GM06990 (cell line): ENCODE measurements around the gene AMBP.

Experiments used
- DNase-seq: peaks from one replicate; pipeline ENCODE4 v3.0.0-alpha.2; 2011; ENCODE audit not compliant: insufficient read length; ENCODE audit errors: extremely low read depth
- H3K27me3 ChIP-seq: replicated peaks from 2 replicates; pipeline ENCODE4 v1.6.0; 2011; ENCODE audit warnings: low read length; ENCODE audit not compliant: control insufficient read depth, insufficient read depth
- H3K36me3 ChIP-seq: 2 replicates; pipeline ENCODE4 v1.5.1; 2011; ENCODE audit warnings: low read length; ENCODE audit not compliant: control insufficient read depth, insufficient read depth
- H3K4me3 ChIP-seq: replicated peaks from 2 replicates; pipeline ENCODE4 v1.5.1; 2011; ENCODE audit warnings: low read depth, mild to moderate bottlenecking, control low read depth, low read length
- CTCF ChIP-seq: IDR thresholded peaks from 2 replicates; pipeline ENCODE4 v1.5.1; 2011; ENCODE audit warnings: low read length, control low read depth, mild to moderate bottlenecking, inconsistent platforms; ENCODE audit not compliant: insufficient read depth, poor library complexity, severe bottlenecking

Gene AMBP

GRCh38 chr9:114060711-114061110, 17.4 kb downstream of the AMBP start:
- H3K36me3 ChIP-seq: no peaks in the 10 kb centered on the region
- no peak overlapping the region for H3K4me3 ChIP-seq
- DNase-seq: no peak
- H3K27me3 ChIP-seq: peaks cover 1% of the 10 kb centered on the region
- no peak for TF ChIP-seq CTCF

- Histone ChIP-seq H3K36me3 (no peaks in the 10 kb centered on the region), H3K27me3 (peaks cover 1% of the 10 kb centered on the region), H3K4me3 (no peak overlapping the region)
- DNase-seq: no peak
- no peak for TF ChIP-seq CTCF
These were observed 18.0 kb downstream of the AMBP start for GRCh38 chr9:114060070-114060469.

GRCh38 chr9:114059047-114059803, 18.9 kb downstream of the AMBP start:
- Histone ChIP-seq H3K36me3 (no peaks in the 10 kb centered on the region), H3K4me3 (no peak overlapping the region), H3K27me3 (peaks cover 1% of the 10 kb centered on the region)
- no peak for DNase-seq
- no peak for TF ChIP-seq CTCF

GRCh38 chr9:114058688-114059046, 19.4 kb downstream of the AMBP start:
- Histone ChIP-seq H3K27me3 (peaks cover 1% of the 10 kb centered on the region), H3K4me3 (no peak overlapping the region), H3K36me3 (no peaks in the 10 kb centered on the region)
- TF ChIP-seq CTCF: no peak
- no peak for DNase-seq

DNA sequence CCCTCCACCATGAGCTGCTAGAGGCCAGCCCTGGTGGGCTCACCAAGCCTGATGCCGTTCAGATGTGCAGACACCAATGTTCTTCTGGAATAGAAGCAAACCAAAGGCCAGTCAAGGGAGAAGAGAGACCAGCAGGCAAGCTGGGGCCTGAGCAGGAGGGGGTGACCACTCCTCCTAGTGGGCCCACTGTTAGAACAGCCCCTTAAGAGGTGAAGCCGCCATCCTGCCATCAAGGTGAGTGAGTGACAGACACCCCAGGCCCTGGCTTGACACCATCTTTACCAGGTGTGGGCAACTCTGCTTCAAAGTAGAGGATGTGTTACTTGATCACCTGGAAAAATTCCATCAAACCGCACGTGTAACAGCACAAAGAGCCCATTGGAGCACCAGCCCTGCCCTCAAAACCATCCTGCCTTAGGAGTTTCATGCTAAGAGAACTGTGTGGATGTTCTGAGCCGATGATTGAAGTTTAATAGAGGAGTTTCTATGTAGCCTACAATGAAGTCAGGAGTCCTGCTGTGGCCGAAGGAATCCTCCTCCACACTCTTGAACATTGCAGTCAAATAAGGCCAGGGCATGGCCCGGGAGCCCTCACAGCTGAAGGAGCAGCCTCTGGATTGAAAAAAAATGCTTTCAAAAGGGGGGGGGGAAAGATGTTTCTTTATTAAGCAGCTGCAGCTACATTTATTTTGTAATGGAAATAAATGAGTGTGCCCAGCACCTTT, 20.8 kb downstream of the AMBP start:
- TF ChIP-seq CTCF: no peak
- no peak overlapping the region for H3K4me3 ChIP-seq
- peaks cover 1% of the 10 kb centered on the region for H3K27me3 ChIP-seq
- H3K36me3 ChIP-seq: no peaks in the 10 kb centered on the region
- DNase-seq: no peak
